GM12872 (cell line): Measurements from ENCODE around the gene TMED1.
A peak's percentile ranks its signal among the peaks of the same experiment; 100 is the strongest.

Source experiments
- TF ChIP-seq, protein P1 (sequence below): IDR thresholded peaks from 3 replicates; pipeline ENCODE4 v1.5.1; 2011; ENCODE audit warnings: low read depth, mild to moderate bottlenecking, low read length, moderate library complexity; ENCODE audit not compliant: insufficient read depth

The TMED1 gene

DNA sequence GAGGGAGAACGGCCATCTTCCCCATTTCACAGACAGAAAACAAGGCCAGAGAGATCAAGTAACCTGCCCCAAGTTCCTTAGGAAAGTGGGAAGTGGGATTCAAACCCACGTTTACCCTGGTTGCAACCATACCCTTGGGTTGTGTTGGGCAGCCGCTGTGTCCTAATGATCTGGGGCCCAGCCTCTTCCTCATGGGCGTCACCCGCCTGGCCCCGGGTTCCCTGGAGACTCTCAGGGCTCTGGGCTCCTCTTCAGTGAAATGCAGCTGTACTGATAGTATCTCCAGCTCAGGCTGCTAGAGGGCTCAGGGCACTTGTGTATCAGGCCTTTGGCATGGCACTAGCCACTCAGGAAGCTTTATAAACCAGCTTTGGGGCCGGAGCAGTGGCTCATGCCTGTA is 9.8 kb downstream of the TMED1 start:
- TF ChIP-seq, protein P1, sequence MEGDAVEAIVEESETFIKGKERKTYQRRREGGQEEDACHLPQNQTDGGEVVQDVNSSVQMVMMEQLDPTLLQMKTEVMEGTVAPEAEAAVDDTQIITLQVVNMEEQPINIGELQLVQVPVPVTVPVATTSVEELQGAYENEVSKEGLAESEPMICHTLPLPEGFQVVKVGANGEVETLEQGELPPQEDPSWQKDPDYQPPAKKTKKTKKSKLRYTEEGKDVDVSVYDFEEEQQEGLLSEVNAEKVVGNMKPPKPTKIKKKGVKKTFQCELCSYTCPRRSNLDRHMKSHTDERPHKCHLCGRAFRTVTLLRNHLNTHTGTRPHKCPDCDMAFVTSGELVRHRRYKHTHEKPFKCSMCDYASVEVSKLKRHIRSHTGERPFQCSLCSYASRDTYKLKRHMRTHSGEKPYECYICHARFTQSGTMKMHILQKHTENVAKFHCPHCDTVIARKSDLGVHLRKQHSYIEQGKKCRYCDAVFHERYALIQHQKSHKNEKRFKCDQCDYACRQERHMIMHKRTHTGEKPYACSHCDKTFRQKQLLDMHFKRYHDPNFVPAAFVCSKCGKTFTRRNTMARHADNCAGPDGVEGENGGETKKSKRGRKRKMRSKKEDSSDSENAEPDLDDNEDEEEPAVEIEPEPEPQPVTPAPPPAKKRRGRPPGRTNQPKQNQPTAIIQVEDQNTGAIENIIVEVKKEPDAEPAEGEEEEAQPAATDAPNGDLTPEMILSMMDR = no peak

DNA sequence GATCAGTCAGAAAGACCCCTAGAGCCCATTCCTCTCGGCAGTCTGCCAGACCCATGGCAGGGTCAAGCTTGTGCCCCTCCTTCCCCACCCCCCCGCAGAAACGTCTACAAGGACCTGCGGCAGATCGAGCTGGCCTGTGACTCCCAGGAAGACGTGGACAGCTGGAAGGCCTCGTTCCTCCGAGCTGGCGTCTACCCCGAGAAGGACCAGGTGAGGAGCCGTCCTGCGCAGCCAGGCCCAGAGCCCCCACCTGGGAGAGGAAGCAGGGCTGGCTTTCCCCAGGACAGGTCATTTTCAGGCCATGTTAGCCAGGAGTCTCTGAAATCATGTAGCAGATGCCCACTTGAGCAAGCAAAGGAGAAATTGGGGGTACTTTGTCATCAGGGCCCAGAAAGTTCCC is 12.3 kb downstream of the TMED1 start:
- TF ChIP-seq, protein P1 = no peak

DNA sequence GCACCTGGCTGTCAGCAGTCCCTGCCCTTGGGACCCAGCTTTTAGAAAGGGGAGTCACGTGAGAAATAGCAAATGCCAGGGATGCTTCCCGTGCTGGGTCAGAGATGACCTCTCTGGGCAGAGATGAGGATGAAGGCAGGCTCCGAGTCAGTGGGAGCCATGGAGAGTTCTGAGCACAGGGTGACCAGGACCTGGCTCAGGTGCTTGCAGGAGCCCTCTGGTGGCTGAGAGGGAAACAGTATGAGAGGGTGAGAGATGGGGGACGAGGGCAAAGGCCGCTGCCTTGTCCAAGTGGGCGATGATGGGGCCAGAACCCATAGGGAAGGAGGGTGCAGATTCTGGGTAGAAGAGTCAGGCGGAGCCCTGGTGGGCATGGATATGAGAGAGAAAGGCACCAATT is 15.8 kb downstream of the TMED1 start:
- TF ChIP-seq, protein P1 = peak; percentile 49; the same call in 2 of the 3 replicates

DNA sequence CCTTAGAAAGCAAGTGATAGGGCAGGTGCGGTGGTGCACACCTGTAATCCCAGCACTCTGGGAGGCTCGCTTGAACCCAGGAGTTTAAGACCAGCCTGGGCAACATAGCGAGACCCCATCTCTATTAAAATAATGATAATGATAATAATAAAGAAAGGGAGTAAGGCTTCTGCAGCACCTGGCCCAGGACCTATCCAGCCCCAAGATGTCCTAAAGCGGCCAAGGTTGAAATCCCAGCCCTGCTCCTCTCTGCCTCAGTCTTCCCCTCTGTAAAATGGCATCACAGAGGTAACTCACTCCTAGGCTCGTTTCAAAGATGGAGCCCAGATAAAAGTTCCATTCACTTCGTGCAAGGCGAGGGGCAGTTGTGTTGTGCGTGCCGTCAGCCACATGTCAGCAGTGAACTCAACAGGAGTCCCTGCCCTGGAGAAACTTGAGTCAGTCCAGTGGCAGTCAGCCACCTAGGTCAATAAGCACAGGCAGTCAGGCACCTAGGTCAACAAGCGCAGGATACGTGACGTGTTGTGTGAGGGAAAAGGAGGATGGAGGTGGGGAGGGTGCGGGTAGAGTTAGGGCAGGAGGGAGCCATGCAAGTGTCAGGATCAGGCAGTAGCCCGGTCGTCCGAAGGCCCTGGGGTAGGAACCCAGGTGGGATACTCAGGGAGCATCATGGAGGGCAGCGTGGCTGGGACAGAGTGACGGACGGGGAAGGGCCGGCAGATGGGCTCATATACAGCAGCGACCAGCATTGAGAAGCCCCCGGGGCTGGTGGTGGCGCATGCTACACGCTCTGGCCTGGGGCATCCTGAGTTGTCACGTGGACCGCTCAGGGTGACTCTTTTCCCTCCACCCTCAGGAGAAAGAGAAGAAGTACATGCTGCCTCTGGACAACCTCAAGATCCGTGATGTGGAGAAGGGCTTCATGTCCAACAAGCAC is 16.6 kb downstream of the TMED1 start:
- TF ChIP-seq, protein P1 = no peak

DNA sequence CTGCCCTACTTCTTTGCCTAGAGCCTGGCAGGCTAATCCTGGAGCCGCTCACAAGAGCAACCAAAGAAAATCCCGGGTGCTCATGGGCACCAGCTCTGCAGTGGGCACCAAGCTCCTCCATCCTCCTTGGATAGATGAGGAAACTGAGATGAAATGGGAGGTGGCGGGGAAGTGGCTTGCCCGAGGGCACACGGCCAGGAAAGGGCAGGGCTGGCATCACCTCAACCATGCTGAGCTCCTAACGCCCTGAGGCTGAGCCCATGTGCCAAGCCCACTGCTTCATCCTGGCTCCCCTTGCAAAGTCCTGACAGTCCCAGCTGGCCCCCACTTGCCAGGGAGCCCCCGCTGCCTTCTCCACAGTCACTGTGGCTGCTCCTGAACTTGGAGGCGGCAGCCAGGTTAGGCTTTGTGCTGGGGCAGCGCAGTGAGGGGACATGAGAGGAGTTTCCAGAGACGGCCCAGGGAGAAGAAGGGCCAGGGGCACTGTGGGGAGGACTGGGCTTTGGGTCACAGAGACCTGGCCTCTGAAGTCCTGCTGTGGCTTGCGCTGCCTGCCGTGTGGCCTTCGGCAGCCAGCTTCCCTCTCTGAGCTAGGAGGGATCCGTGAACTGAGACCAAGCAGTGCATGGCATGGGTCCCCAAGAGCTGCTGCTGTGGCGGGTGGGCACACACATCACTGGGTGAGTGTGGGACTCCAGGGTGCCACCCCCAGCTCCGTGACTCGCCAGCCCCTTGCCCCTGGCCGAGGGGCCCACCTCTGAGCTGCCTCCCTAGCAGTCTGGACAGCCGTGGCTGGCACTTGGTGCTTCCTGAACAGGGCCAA is 17.5 kb downstream of the TMED1 start:
- TF ChIP-seq, protein P1 = no peak

DNA sequence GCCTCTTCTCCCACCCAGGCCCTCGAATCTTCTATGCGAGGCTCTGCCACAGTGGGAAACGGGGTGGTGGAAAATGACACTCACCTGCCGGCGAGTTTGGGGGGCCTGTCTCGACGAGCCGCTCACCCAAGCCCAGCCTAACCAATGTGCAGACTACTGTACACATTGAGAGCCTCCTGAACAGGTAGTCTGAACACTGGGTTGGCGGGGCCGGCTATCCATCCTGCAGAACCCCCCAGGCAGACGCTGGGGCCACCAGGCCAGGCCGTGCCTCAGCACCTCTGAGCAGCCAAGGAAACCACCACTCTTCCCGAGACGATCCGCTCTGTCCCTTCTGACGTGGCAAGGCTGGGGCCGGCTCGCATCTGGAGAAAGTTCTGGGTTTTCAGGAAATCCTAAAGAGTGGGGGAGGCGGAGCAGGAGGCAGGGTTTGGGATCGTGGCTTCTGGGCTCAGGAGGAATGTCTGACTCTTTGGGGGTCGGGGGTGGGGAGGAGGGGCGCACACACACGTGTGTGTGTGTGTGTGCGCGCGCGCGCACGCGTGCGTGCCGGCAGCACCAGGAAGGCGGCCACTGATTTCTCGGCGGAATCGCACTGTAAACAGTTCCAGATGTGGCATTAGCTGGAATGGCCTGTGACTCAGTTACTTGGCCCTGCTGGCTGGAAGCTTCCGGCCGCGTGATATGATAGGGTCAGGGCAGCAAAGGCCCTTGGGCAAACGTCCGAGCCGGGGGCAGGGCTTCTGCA is 18.5 kb downstream of the TMED1 start:
- TF ChIP-seq, protein P1 = no peak

DNA sequence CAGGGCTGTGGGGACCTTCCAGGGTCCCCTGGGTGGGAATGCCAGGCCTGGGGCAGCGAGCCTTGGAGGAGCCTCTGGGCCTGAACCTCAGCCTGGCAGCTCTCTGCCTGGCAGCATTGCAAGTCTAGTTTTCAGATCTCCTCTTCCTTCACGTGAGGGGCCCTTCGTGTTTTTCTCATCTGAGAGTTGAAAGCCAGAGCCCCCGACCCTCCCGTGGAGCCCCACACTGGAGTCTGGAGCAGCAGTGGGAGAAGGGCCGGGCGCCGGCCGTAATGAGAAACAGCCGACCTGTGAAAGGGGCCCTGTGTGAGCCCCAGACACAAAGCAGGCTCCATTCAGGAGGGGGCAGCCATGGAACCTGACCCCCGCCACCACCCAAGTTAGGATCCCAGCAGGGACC is 19.3 kb downstream of the TMED1 start:
- TF ChIP-seq, protein P1 = no peak
